MM.1S (cell line): ENCODE results near the gene UGCG.
"Not testable (repeated sequence)": the region's sequence is repeated elsewhere in the genome, so short reads cannot be mapped to it uniquely, and the experiment has no call there.

Experiments used
- DNase-seq: peaks from one replicate; pipeline ENCODE4 v3.0.0-alpha.2; 2015
- H2AFZ ChIP-seq: fragments of 300-600 bp; sonication (generic); 2 replicates; pipeline ENCODE4 v1.6.0; 2016; ENCODE audit warnings: antibody characterized with exemption, low read length
- H3F3A ChIP-seq: fragments of 300-600 bp; sonication (generic); 2 replicates; pipeline ENCODE4 v1.6.1; 2016; ENCODE audit warnings: mild to moderate bottlenecking, antibody characterized with exemption, low read length, moderate library complexity, mixed read lengths; ENCODE audit not compliant: insufficient read depth
- H3K27ac ChIP-seq: fragments of 300-600 bp; sonication (generic); 2 replicates; pipeline ENCODE4 v1.5.1; 2016; ENCODE audit warnings: mild to moderate bottlenecking, low read length
- H3K27me3 ChIP-seq: fragments of 300-600 bp; sonication (generic); replicated peaks from 2 replicates; pipeline ENCODE4 v1.6.0; 2016; ENCODE audit warnings: low read length; ENCODE audit not compliant: insufficient read depth
- H3K36me3 ChIP-seq: fragments of 300-600 bp; sonication (generic); replicated peaks from 2 replicates; pipeline ENCODE4 v1.6.1; 2016; ENCODE audit warnings: mild to moderate bottlenecking, low read length, mixed read lengths; ENCODE audit not compliant: insufficient read depth
- H3K4me1 ChIP-seq: fragments of 300-600 bp; sonication (generic); 2 replicates; pipeline ENCODE4 v1.6.1; 2016; ENCODE audit warnings: low read length, mixed read lengths
- H3K4me2 ChIP-seq: fragments of 300-600 bp; sonication (generic); 2 replicates; pipeline ENCODE4 v1.6.0; 2016; ENCODE audit warnings: low read depth, low read length
- H3K4me3 ChIP-seq: fragments of 300-600 bp; sonication (generic); 2 replicates; pipeline ENCODE4 v1.5.1; 2016; ENCODE audit warnings: low read length, mixed read lengths
- H3K79me2 ChIP-seq: fragments of 300-600 bp; sonication (generic); 2 replicates; pipeline ENCODE4 v1.6.1; 2016; ENCODE audit warnings: mixed run types, low read length, mixed read lengths
- H3K9ac ChIP-seq: fragments of 300-600 bp; sonication (generic); 2 replicates; pipeline ENCODE4 v1.6.1; 2016; ENCODE audit warnings: low read length, mixed read lengths
- H3K9me2 ChIP-seq: fragments of 300-600 bp; sonication (generic); replicated peaks from 2 replicates; pipeline ENCODE4 v1.6.1; 2016; ENCODE audit warnings: mild to moderate bottlenecking, low read length, mixed read lengths; ENCODE audit not compliant: insufficient read depth
- H3K9me3 ChIP-seq: fragments of 300-600 bp; sonication (generic); replicated peaks from 2 replicates; pipeline ENCODE4 v1.6.1; 2016; ENCODE audit warnings: mild to moderate bottlenecking, low read length, mixed read lengths; ENCODE audit not compliant: insufficient read depth
- H4K20me1 ChIP-seq: fragments of 300-600 bp; sonication (generic); 2 replicates; pipeline ENCODE4 v1.6.1; 2016; ENCODE audit warnings: mild to moderate bottlenecking, low read length, moderate library complexity, mixed read lengths; ENCODE audit not compliant: insufficient read depth
- EZH2 ChIP-seq: fragments of 300-600 bp; sonication (generic); optimal IDR thresholded peaks from 2 replicates; pipeline ENCODE3; 2017; ENCODE audit warnings: low read depth, mild to moderate bottlenecking, antibody characterized with exemption, low read length, mixed read lengths
- EZH2phosphoT487 ChIP-seq: fragments of 300-600 bp; sonication (generic); IDR thresholded peaks from 2 replicates; pipeline ENCODE4 v1.6.1; 2018; ENCODE audit warnings: antibody characterized with exemption, low read length
- TF ChIP-seq, protein P1 (sequence below): fragments of 300-600 bp; sonication (generic); IDR thresholded peaks from 2 replicates; pipeline ENCODE4 v1.5.1; 2016; ENCODE audit warnings: antibody characterized with exemption, low read length, mixed read lengths

Gene UGCG

DNA sequence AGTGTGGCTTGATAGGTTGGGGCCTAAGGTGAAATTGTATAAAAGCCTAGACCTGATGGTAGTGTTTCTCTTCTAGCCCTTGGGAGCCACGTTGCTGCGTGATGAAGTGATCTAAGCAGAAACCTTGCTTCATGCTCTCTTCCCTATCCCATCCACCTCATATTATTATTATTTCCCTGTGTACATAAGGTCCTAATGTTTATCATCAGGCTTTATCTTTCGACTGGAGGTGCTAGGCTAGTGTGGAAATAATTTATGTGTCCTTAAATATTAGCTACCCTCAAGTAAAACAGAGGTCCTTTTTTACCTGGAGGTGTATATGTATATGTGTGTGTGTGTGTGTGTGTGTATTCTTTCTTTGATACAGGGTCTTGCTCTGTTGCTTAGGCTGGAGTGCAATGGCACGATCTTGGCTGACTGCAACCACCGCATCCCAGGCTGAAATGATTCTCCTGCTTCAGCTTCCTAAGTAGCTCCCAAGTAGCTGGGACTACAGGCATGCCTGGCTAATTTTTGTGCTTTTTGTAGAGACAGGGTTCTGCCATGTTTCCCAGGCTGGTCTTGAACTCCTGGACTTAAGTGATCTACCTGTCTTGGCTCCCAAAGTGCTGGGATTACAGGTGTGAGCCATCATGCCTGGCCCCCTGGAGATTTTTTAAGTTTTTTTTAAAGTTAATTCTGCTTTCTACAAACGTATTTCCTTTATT lies 3.7 kb downstream of the UGCG start:
- H3K9me2 ChIP-seq = no peaks in the 10 kb centered on the region
- H3K36me3 ChIP-seq = no peaks in the 10 kb centered on the region
- H3K27ac ChIP-seq = no peak overlapping the region
- no peak for DNase-seq
- no peak overlapping the region for H2AFZ ChIP-seq
- H3K9ac ChIP-seq = no peak overlapping the region
- no peaks in the 10 kb centered on the region for H3K27me3 ChIP-seq
- no peaks in the 10 kb centered on the region for H3K9me3 ChIP-seq
- no peak overlapping the region for H3K4me3 ChIP-seq
- no peaks in the 10 kb centered on the region for H4K20me1 ChIP-seq
- peaks cover 16% of the 10 kb centered on the region for H3K4me1 ChIP-seq
- no peak for TF ChIP-seq EZH2
- no peak for TF ChIP-seq EZH2phosphoT487
- TF ChIP-seq, protein P1, sequence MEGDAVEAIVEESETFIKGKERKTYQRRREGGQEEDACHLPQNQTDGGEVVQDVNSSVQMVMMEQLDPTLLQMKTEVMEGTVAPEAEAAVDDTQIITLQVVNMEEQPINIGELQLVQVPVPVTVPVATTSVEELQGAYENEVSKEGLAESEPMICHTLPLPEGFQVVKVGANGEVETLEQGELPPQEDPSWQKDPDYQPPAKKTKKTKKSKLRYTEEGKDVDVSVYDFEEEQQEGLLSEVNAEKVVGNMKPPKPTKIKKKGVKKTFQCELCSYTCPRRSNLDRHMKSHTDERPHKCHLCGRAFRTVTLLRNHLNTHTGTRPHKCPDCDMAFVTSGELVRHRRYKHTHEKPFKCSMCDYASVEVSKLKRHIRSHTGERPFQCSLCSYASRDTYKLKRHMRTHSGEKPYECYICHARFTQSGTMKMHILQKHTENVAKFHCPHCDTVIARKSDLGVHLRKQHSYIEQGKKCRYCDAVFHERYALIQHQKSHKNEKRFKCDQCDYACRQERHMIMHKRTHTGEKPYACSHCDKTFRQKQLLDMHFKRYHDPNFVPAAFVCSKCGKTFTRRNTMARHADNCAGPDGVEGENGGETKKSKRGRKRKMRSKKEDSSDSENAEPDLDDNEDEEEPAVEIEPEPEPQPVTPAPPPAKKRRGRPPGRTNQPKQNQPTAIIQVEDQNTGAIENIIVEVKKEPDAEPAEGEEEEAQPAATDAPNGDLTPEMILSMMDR = no peak
- no peak overlapping the region for H3K4me2 ChIP-seq
- peaks cover 84% of the 10 kb centered on the region for H3K79me2 ChIP-seq
- peaks cover 9% of the 10 kb centered on the region for H3F3A ChIP-seq

DNA sequence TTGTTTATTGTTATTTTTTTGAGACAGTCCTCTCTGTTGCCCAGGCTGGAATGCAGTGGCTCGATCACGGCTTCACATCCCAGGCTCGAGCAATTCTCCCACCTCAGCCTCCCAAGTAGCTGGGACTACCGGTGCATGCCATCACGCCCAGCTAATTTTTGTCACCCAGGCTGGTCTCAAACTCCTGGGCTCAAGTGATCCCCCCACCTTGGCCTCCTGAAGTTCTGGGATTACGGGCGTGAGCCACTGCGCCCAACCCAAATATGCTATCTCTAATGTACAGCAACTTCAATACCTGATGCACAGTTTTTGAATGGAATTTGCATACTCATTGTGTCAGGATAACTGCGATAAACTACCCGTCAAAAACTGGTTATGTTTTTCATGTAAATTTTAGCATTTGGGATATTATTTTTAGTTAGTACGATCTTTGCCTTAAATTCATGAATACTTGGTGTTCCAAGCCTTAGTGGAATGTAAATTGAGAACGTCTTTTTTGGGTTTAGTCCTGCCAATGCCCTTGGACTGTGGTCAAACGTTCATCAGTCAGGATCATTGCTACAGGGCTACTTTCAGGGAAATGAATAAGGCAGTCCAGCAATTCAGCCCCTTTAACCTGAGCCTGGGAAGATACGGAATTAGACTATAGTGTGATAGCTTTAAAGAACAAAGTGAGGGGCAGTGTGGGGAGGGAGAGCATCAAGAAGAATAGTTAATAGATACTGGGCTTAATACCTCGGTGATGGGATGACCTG lies 4.4 kb downstream of the UGCG start:
- no peaks in the 10 kb centered on the region for H3K36me3 ChIP-seq
- peaks cover 9% of the 10 kb centered on the region for H3F3A ChIP-seq
- H3K4me2 ChIP-seq = no peak overlapping the region
- H3K9me3 ChIP-seq = no peaks in the 10 kb centered on the region
- no peaks in the 10 kb centered on the region for H3K9me2 ChIP-seq
- no peak overlapping the region for H3K27ac ChIP-seq
- peaks cover 92% of the 10 kb centered on the region for H3K79me2 ChIP-seq
- no peak for DNase-seq
- H3K4me1 ChIP-seq = peaks cover 13% of the 10 kb centered on the region
- TF ChIP-seq EZH2phosphoT487 = no peak
- TF ChIP-seq, protein P1 = no peak
- TF ChIP-seq EZH2 = no peak
- no peak overlapping the region for H3K9ac ChIP-seq
- H3K4me3 ChIP-seq = no peak overlapping the region
- H2AFZ ChIP-seq = no peak overlapping the region
- H3K27me3 ChIP-seq = no peaks in the 10 kb centered on the region
- no peaks in the 10 kb centered on the region for H4K20me1 ChIP-seq

GRCh38 chr9:111902391-111903139 lies 6.0 kb downstream of the UGCG start:
- Histone ChIP-seq H3K27me3 (no peaks in the 10 kb centered on the region), H4K20me1 (no peaks in the 10 kb centered on the region), H3K27ac (no peak overlapping the region), H3K36me3 (no peaks in the 10 kb centered on the region), H3F3A (peaks cover 4% of the 10 kb centered on the region), H3K4me2 (no peak overlapping the region), H2AFZ (no peak overlapping the region), H3K79me2 (peaks cover 100% of the 10 kb centered on the region), H3K4me3 (no peak overlapping the region), H3K4me1 (peaks cover 13% of the 10 kb centered on the region), H3K9me2 (no peaks in the 10 kb centered on the region), H3K9me3 (no peaks in the 10 kb centered on the region), H3K9ac (no peak overlapping the region)
- no peak for TF ChIP-seq EZH2
- TF ChIP-seq, protein P1 = no peak
- TF ChIP-seq EZH2phosphoT487 = no peak
- no peak for DNase-seq

GRCh38 chr9:111903535-111903934 lies 6.9 kb downstream of the UGCG start:
- not testable (repeated sequence) for DNase-seq, H3K36me3 ChIP-seq, H3K9me3 ChIP-seq, H3K4me3 ChIP-seq, H3K4me2 ChIP-seq, H3F3A ChIP-seq, H3K4me1 ChIP-seq, H3K27me3 ChIP-seq, H3K9me2 ChIP-seq, H2AFZ ChIP-seq, H3K9ac ChIP-seq, H4K20me1 ChIP-seq, H3K27ac ChIP-seq
- peaks cover 100% of the 10 kb centered on the region for H3K79me2 ChIP-seq
